ENCODE results near the gene NIPAL3.
"Not testable (repeated sequence)": the region's sequence is repeated elsewhere in the genome, so short reads cannot be mapped to it uniquely, and the experiment has no call there.

NIPAL3 gene

GRCh38 chr1:24515671-24516209 lies 100.1 kb downstream of the NIPAL3 start:
- Mint-ChIP-seq H3K36me3 (ENCODE audit: low read depth) (peaks cover 46% of the 10 kb centered on the region), H3K4me1 (ENCODE audit: low read depth) (peaks cover 45% of the 10 kb centered on the region), H3K27ac (peak overlapping the region; percentile 38)
- H3K4me3 Mint-ChIP-seq, H3K9me3 Mint-ChIP-seq, H3K27me3 Mint-ChIP-seq: not testable (repeated sequence)

DNA sequence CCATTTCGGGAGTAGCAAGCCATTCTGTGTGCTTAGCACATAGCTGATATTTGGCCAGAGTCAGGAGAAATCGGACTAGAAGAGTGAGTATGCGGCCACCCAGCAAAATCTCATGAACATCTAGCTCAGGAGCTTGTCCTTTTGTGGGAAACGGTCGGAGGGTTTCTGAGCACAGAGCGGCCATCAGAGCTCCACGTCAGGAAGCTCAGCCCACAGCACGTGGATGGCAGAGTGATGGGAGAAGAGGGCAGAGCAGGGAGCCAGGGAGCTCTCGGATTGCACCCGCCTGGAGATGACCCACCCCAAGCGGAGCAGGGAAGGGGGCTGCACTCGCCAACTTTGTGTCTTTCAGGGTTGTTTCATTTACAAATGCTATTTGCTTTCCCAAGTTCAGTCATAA lies 100.9 kb downstream of the NIPAL3 start:
- H3K36me3 Mint-ChIP-seq (ENCODE audit: low read depth), result peaks cover 42% of the 10 kb centered on the region
- H3K9me3 Mint-ChIP-seq, result peaks cover 4% of the 10 kb centered on the region
- no peaks in the 10 kb centered on the region for H3K27me3 Mint-ChIP-seq
- peaks cover 39% of the 10 kb centered on the region for H3K4me1 Mint-ChIP-seq (ENCODE audit: low read depth)
- H3K27ac Mint-ChIP-seq, result peak overlapping the region; percentile 48
- H3K4me3 Mint-ChIP-seq, result no peak overlapping the region

DNA sequence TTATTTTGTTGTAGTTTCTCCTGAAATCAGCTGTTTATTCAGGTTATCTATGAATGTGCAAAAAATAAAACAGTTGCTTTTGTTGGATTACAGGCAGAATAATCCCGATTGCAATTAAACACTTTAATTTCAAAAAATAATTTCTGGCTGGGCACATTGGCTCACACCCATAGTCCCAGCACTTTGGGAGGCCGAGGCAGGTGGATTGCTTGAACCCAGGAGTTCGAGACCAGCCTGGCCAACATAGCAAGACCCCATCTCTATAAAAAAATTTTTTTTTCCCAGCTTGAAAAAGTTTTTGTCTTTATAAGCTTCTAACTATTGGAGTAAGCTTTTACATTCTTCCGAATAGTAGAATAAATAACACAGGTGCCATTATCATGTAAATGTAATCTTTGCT lies 102.3 kb downstream of the NIPAL3 start:
- H3K9me3 Mint-ChIP-seq, result peaks cover 4% of the 10 kb centered on the region
- H3K4me3 Mint-ChIP-seq, result no peak overlapping the region
- H3K4me1 Mint-ChIP-seq (ENCODE audit: low read depth), result peaks cover 25% of the 10 kb centered on the region
- H3K36me3 Mint-ChIP-seq (ENCODE audit: low read depth), result peaks cover 34% of the 10 kb centered on the region
- H3K27ac Mint-ChIP-seq, result no peak overlapping the region
- H3K27me3 Mint-ChIP-seq, result no peaks in the 10 kb centered on the region

- not testable (repeated sequence) for H3K27ac Mint-ChIP-seq, H3K27me3 Mint-ChIP-seq
- H3K36me3 Mint-ChIP-seq (ENCODE audit: low read depth), result peaks cover 33% of the 10 kb centered on the region
Observed at GRCh38 chr1:24520282-24520681, 104.7 kb downstream of the NIPAL3 start.

More at GRCh38 chr1:24520282-24520681, 104.7 kb downstream of the NIPAL3 start:
- H3K4me3 Mint-ChIP-seq, H3K9me3 Mint-ChIP-seq: not testable (repeated sequence)
- peaks cover 27% of the 10 kb centered on the region for H3K4me1 Mint-ChIP-seq (ENCODE audit: low read depth)

Data from stimulated activated naive CD8-positive, alpha-beta T cell treated with anti-CD3 and anti-CD28 coated beads, Interleukin-15, Interleukin-2, amounts not matched to agents 100 ng/mL and 50 ng/mL, for 24 hours (primary cell).